Measurements from ENCODE around the gene GLB1L. TPM values are rescaled to one million over a fixed set of nuclear protein-coding genes. Genes with fewer than 3 reads are reported as not detected.

Gene GLB1L
- total and polyA plus RNA-seq, 2 experiments from 2014 or later, result 6.6 to 9.6 TPM

DNA sequence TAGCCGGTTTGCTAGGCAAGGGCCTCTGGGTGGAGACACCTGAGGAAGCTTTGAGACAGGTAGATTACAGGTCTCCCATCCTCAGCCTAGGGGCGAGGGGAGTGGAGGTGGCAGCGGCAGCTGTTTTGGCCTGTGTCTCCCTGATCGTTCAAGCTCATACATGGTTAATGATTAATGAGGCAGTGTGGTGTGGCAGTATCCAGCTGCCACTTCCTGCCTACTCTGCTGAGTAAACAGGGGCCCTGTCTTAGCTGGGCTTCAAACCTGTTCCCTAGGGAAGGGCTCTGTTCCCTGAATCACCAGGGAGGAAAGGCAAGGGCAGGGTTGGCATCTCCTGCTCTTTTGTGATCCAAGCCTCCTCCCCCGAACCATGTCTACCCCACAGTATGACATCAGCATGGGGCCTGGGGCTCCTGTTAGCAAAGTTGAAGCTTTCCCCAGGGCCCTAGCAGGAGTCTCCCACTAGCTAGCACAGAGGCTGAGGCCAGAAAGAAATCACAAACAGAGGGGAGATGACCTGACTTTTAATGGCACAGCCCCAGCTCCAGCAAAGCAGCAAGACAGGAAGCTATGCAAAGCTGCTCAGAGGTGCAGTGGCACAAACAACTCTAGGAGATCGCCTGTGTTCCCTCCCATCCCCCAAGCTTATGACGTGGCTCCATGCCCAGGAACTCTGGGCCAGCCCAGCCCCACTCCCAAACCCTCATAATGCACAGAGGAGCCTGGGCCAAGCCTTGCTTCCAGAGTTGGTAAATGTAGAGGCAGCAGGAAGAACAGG lies 4.1 kb upstream of the GLB1L start:
- Histone ChIP-seq H2AFZ (no peak overlapping the region), H3K27ac (peak overlapping the region; percentile 97), H3K9me3 (ENCODE audit: low read depth) (no peaks in the 10 kb centered on the region), H3K36me3 (replicated peaks; ENCODE audit: insufficient read depth, low read depth) (no peaks in the 10 kb centered on the region), H3K79me2 (peaks cover 22% of the 10 kb centered on the region), H3K4me2 (peak overlapping the region; percentile 62), H3K4me1 (ENCODE audit: insufficient read depth) (peaks cover 56% of the 10 kb centered on the region), H3K27me3 (peaks cover 22% of the 10 kb centered on the region), H4K20me1 (ENCODE audit: insufficient read depth, poor library complexity, severe bottlenecking) (no peaks in the 10 kb centered on the region), H3K9me2 (replicated peaks; ENCODE audit: insufficient read depth) (no peaks in the 10 kb centered on the region), H3K4me3 (no peak overlapping the region)
- WGBS (ENCODE audit: low lambda C conversion rate, missing lambda C conversion rate), result 17% methylated on average over 7 of the region's 7 CpGs
- peak; percentile 88 for DNase-seq (ENCODE audit: low spot score)
- TF ChIP-seq EZH2phosphoT487 (IDR thresholded peaks at IDR 0.05; ENCODE audit: low read depth, severe bottlenecking, unreplicated experiment), result no peak
- no peak for TF ChIP-seq EZH2 (IDR thresholded peaks at IDR 0.05; ENCODE audit: borderline replicate concordance)
- TF ChIP-seq, protein P1, sequence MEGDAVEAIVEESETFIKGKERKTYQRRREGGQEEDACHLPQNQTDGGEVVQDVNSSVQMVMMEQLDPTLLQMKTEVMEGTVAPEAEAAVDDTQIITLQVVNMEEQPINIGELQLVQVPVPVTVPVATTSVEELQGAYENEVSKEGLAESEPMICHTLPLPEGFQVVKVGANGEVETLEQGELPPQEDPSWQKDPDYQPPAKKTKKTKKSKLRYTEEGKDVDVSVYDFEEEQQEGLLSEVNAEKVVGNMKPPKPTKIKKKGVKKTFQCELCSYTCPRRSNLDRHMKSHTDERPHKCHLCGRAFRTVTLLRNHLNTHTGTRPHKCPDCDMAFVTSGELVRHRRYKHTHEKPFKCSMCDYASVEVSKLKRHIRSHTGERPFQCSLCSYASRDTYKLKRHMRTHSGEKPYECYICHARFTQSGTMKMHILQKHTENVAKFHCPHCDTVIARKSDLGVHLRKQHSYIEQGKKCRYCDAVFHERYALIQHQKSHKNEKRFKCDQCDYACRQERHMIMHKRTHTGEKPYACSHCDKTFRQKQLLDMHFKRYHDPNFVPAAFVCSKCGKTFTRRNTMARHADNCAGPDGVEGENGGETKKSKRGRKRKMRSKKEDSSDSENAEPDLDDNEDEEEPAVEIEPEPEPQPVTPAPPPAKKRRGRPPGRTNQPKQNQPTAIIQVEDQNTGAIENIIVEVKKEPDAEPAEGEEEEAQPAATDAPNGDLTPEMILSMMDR (IDR thresholded peaks at IDR 0.05; ENCODE audit: poor library complexity), result no peak

DNA sequence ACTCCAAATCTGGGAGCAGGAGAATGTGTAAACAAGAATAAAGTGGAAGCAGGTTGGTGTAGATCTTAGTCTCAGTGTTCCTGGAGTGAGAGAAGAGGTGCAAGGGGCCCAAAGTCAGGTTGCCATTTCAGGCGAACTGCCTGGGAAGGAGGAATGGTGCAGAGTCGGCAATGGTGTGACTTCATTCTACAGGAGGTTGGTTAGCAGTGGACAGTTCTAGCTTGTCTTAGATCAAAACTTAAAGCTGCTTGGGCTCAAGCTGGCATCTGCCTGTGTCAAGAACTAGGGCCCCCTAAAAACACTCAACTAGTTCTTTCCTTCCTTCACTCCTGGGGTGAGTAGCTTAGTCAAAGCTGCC lies 3.6 kb upstream of the GLB1L start:
- Histone ChIP-seq H4K20me1 (ENCODE audit: insufficient read depth, poor library complexity, severe bottlenecking) (no peaks in the 10 kb centered on the region), H3K4me2 (peak overlapping the region; percentile 62), H3K27ac (peak overlapping the region; percentile 97), H3K36me3 (replicated peaks; ENCODE audit: insufficient read depth, low read depth) (no peaks in the 10 kb centered on the region), H3K27me3 (peaks cover 17% of the 10 kb centered on the region), H3K4me1 (ENCODE audit: insufficient read depth) (peaks cover 51% of the 10 kb centered on the region), H3K79me2 (peaks cover 22% of the 10 kb centered on the region), H2AFZ (no peak overlapping the region), H3K4me3 (no peak overlapping the region), H3K9me3 (ENCODE audit: low read depth) (no peaks in the 10 kb centered on the region), H3K9me2 (replicated peaks; ENCODE audit: insufficient read depth) (no peaks in the 10 kb centered on the region)
- TF ChIP-seq, protein P1 (IDR thresholded peaks at IDR 0.05; ENCODE audit: poor library complexity), result no peak
- TF ChIP-seq EZH2 (IDR thresholded peaks at IDR 0.05; ENCODE audit: borderline replicate concordance) (no peak), EZH2phosphoT487 (IDR thresholded peaks at IDR 0.05; ENCODE audit: low read depth, severe bottlenecking, unreplicated experiment) (no peak)
- DNase-seq (ENCODE audit: low spot score), result no peak
- WGBS (ENCODE audit: low lambda C conversion rate, missing lambda C conversion rate), result 78% methylated on average over 2 of the region's 2 CpGs

DNA sequence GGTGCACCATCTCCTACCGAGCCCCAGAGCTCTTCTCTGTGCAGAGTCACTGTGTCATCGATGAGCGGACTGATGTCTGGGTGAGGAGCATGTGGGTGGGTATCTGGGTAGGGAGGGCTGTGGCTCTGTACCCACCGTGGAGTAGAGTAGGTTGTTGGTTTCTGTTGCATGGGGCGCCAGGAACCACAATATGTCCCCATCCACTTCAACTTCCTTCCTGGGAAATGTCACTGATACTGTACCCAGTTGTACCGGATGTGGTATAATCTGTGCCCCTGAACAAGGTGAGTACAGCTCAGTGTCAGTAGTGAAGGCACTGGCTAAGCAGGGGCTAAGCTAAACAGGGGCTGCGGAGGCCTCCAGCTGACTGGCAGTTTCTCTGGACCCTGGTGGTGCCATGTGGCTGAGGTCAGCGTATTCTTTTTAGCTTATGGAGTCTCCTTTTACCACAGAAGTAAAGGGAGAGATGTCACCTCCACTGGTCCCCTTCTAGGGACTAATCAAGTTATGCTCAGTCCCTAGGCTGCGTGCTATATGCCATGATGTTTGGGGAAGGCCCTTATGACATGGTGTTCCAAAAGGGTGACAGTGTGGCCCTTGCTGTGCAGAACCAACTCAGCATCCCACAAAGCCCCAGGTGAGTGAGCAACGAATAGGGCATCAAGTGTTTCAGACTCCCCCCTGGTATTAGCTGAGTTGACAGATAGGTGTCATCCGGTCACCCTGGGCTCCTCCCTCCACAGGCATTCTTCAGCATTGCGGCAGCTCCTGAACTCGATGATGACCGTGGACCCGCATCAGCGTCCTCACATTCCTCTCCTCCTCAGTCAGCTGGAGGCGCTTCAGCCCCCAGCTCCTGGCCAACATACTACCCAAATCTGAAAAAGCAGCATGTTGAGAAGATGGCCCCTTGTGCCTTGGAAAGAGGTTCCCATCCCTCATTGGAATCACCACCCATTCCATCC lies 2.7 kb upstream of the GLB1L start:
- Histone ChIP-seq H3K36me3 (replicated peaks; ENCODE audit: insufficient read depth, low read depth) (no peaks in the 10 kb centered on the region), H4K20me1 (ENCODE audit: insufficient read depth, poor library complexity, severe bottlenecking) (no peaks in the 10 kb centered on the region), H3K4me2 (peak overlapping the region; percentile 62), H3K79me2 (peaks cover 22% of the 10 kb centered on the region), H3K27ac (peak overlapping the region; percentile 97), H3K9me2 (replicated peaks; ENCODE audit: insufficient read depth) (no peaks in the 10 kb centered on the region), H3K27me3 (peaks cover 10% of the 10 kb centered on the region), H2AFZ (no peak overlapping the region), H3K4me1 (ENCODE audit: insufficient read depth) (peaks cover 44% of the 10 kb centered on the region), H3K4me3 (no peak overlapping the region), H3K9me3 (ENCODE audit: low read depth) (no peaks in the 10 kb centered on the region)
- WGBS (ENCODE audit: low lambda C conversion rate, missing lambda C conversion rate), result 93% methylated on average over 17 of the region's 17 CpGs
- TF ChIP-seq, protein P1 (IDR thresholded peaks at IDR 0.05; ENCODE audit: poor library complexity), result no peak
- no peak for TF ChIP-seq EZH2phosphoT487 (IDR thresholded peaks at IDR 0.05; ENCODE audit: low read depth, severe bottlenecking, unreplicated experiment)
- TF ChIP-seq EZH2 (IDR thresholded peaks at IDR 0.05; ENCODE audit: borderline replicate concordance), result no peak
- DNase-seq (ENCODE audit: low spot score), result no peak

Data from hepatocyte (in vitro differentiated cells).